B cell (primary cell): ENCODE measurements around the gene CALR. TPM values are rescaled to one million over a fixed set of nuclear protein-coding genes. Genes with fewer than 3 reads are reported as not detected.

ENCODE experiments used
- ATAC-seq: fragments of 200-7000 bp; cut with Tn5 transposase; one replicate; pipeline ENCODE4 v1.10.0; 2021; ENCODE audit warnings: low read depth, mild to moderate bottlenecking, moderate number of reproducible peaks, moderate library complexity
- CTCF ChIA-PET: fragments of 350-600 bp; sonication (Branson Sonifier 250); formaldehyde crosslinking; loops from one replicate; lab custom pipeline; 2021; ENCODE audit warnings: antibody characterized with exemption, inconsistent platforms; lab: Charles Lee
- POLR2A ChIA-PET: fragments of 350-600 bp; sonication (Branson Sonifier 250); formaldehyde crosslinking; loops from one replicate; lab custom pipeline; 2021; ENCODE audit warnings: antibody characterized with exemption; lab: Charles Lee
- DNase-seq: peaks from one replicate; pipeline ENCODE4 v3.0.0; 2013
- H2AFZ ChIP-seq: 2 replicates; pipeline ENCODE4 v1.6.1; 2012; ENCODE audit warnings: mild to moderate bottlenecking, low read depth, low read length; ENCODE audit not compliant: insufficient read depth, poor library complexity, severe bottlenecking
- H3K27ac ChIP-seq, 2 donors: 1 replicate in 1 of 2; 2 replicates in 1 of 2; pipeline ENCODE4 v1.5.1; 2012 to 2013; ENCODE audit warnings: low read length in 2 of 2, mild to moderate bottlenecking in 2 of 2, moderate library complexity in 1 of 2
- H3K27me3 ChIP-seq, 4 experiments: fragments of 200-600 bp in 1 of 4; sonication (generic) in 1 of 4; replicated peaks in 1 of 4; 1 replicate in 2 of 4; 2 replicates in 2 of 4; pipeline versions ENCODE4 v1.6.1 to v1.7.0; 2013 to 2016; ENCODE audit warnings: low read length in 3 of 4, mild to moderate bottlenecking in 2 of 4, mixed read lengths in 1 of 4, moderate library complexity in 1 of 4; ENCODE audit not compliant: insufficient read depth in 4 of 4, control insufficient read depth in 3 of 4; ENCODE audit errors: control extremely low read depth in 1 of 4
- H3K36me3 ChIP-seq, 2 experiments: replicated peaks in 1 of 2; 1 replicate in 1 of 2; 2 replicates in 1 of 2; pipeline versions ENCODE4 v1.6.1 to v1.7.1; 2013; ENCODE audit warnings: low read length in 1 of 2; ENCODE audit not compliant: insufficient read depth in 2 of 2, control insufficient read depth in 1 of 2; ENCODE audit errors: control extremely low read depth in 1 of 2, extremely low read depth in 1 of 2
- H3K4me1 ChIP-seq, 2 donors: fragments of 200-600 bp in 1 of 2; sonication (generic) in 1 of 2; 1 replicate in 1 of 2; 2 replicates in 1 of 2; pipeline versions ENCODE4 v1.5.1 to v1.6.1; 2013 to 2017; ENCODE audit warnings: low read length in 2 of 2; ENCODE audit not compliant: control insufficient read depth in 2 of 2, insufficient read depth in 2 of 2
- H3K4me2 ChIP-seq: replicated peaks from 2 replicates; pipeline ENCODE3; 2012; ENCODE audit warnings: mild to moderate bottlenecking, low read depth, low read length; ENCODE audit not compliant: poor library complexity, severe bottlenecking
- H3K4me3 ChIP-seq, 5 experiments: fragments of 200-600 bp in 1 of 5; sonication (generic) in 1 of 5; 1 replicate in 3 of 5; 2 replicates in 2 of 5; pipeline versions ENCODE4 v1.5.1 to v1.7.0; 2011 to 2016; ENCODE audit warnings: low read length in 4 of 5, mild to moderate bottlenecking in 4 of 5, low read depth in 2 of 5, control low read depth in 1 of 5, moderate library complexity in 1 of 5; ENCODE audit not compliant: insufficient read depth in 1 of 5; ENCODE audit errors: control extremely low read depth in 1 of 5, extremely low read depth in 1 of 5
- H3K79me2 ChIP-seq: fragments of 200-600 bp; sonication (generic); one replicate; pipeline ENCODE4 v1.6.0; 2016; ENCODE audit warnings: low read length; ENCODE audit not compliant: control insufficient read depth, insufficient read depth
- H3K9ac ChIP-seq: fragments of 200-600 bp; sonication (generic); 2 replicates; pipeline ENCODE4 v1.6.1; 2017; ENCODE audit warnings: mild to moderate bottlenecking, low read length, moderate library complexity
- H3K9me3 ChIP-seq, 3 donors: one replicate each; pipeline versions ENCODE4 v1.6.1 to v1.7.1; 2013; ENCODE audit warnings: low read length in 2 of 3; ENCODE audit not compliant: control insufficient read depth in 2 of 3, insufficient read depth in 1 of 3; ENCODE audit errors: control extremely low read depth in 1 of 3
- H4K20me1 ChIP-seq: 2 replicates; pipeline ENCODE4 v1.6.0; 2012; ENCODE audit warnings: mild to moderate bottlenecking, low read length; ENCODE audit not compliant: insufficient read depth, control insufficient read depth, poor library complexity, severe bottlenecking
- H3K27ac Mint-ChIP-seq: one replicate; pipeline ENCODE4 v1.8.0; 2021; ENCODE audit warnings: mixed read lengths
- H3K27me3 Mint-ChIP-seq: one replicate; pipeline ENCODE4 v1.8.0; 2021; ENCODE audit warnings: mixed read lengths
- H3K4me1 Mint-ChIP-seq: one replicate; pipeline ENCODE4 v1.8.0; 2021; ENCODE audit warnings: mixed read lengths
- H3K4me3 Mint-ChIP-seq: one replicate; pipeline ENCODE4 v1.8.0; 2021; ENCODE audit warnings: mixed read lengths
- H3K9me3 Mint-ChIP-seq: one replicate; pipeline ENCODE4 v1.8.0; 2022; ENCODE audit warnings: mixed read lengths; ENCODE audit not compliant: insufficient read depth
- EZH2 ChIP-seq: IDR thresholded peaks from 2 replicates; pipeline ENCODE4 v1.6.1; 2012; ENCODE audit warnings: borderline replicate concordance, low read depth, mild to moderate bottlenecking, moderate library complexity, low read length; ENCODE audit not compliant: insufficient read depth, poor library complexity, severe bottlenecking
- WGBS: methylation state at CpG from one replicate; pipeline ENCODE4 v1.1.5; 2013; ENCODE audit warnings: missing lambda C conversion rate; ENCODE audit not compliant: insufficient coverage; 5-methylcytosine and 5-hydroxymethylcytosine counted together
- intact Hi-C: fragments of 100-400 bp; cut with micrococcal nuclease; formaldehyde crosslinking; loops from one replicate; pipeline ENCODE4 v1.10.0; 2022
- polyA plus RNA-seq: library from polyadenylated mRNA; depleted of rRNA; stranded (reverse); fragments of >200 nt; gene quantifications from 2 replicates; pipeline ENCODE4 v1.2.3, GENCODE V29; 2012
- total RNA-seq, 2 donors: library from RNA; stranded (reverse); fragments of 120-200 nt in 1 of 2; gene quantifications; 1 replicate in 1 of 2; 2 replicates in 1 of 2; pipeline versions ENCODE4 v1.2.3 to v1.2.4, GENCODE V29; 2013 to 2022
- TF ChIP-seq, protein P1 (sequence below): fragments of 200-600 bp; IDR thresholded peaks from one replicate; pipeline ENCODE4 v1.8.0; 2022; ENCODE audit warnings: antibody characterized with exemption, mild to moderate bottlenecking

Gene CALR
- total and polyA plus RNA-seq, 2 donors (not counting 1 experiment from before 2014, with no cell fraction given): 214 to 385 TPM

- Histone ChIP-seq H3K27me3 (peaks cover 0 to 10% (median 2%) of the 10 kb centered on the region in 4 experiments), H3K9me3 (no peaks in the 10 kb centered on the region), H3K4me1 (peaks cover 26 to 37% of the 10 kb centered on the region in 2 donors), H3K79me2 (no peaks in the 10 kb centered on the region), H3K36me3 (no peaks in the 10 kb centered on the region), H3K9ac (no peak overlapping the region), H3K27ac (no peak overlapping the region), H4K20me1 (no peaks in the 10 kb centered on the region), H3K4me2 (peak overlapping the region; percentile 91), H2AFZ (no peak overlapping the region), H3K4me3 (no peak overlapping the region)
- CTCF ChIA-PET: interaction anchor here (1.3 to 12.5 kb wide), 6 partner anchors 20 to 119 kb away, joined by 3 to 285 read pairs (median 9); no protein-coding TSS in a partner anchor
- peak overlapping the region; percentile 7 for H3K4me3 Mint-ChIP-seq
- peaks cover 10% of the 10 kb centered on the region for H3K4me1 Mint-ChIP-seq
- intact Hi-C loops: no loop called here
- WGBS: 51% methylated on average over 15 of the region's 16 CpGs
- no peak for TF ChIP-seq EZH2
- TF ChIP-seq, protein P1, sequence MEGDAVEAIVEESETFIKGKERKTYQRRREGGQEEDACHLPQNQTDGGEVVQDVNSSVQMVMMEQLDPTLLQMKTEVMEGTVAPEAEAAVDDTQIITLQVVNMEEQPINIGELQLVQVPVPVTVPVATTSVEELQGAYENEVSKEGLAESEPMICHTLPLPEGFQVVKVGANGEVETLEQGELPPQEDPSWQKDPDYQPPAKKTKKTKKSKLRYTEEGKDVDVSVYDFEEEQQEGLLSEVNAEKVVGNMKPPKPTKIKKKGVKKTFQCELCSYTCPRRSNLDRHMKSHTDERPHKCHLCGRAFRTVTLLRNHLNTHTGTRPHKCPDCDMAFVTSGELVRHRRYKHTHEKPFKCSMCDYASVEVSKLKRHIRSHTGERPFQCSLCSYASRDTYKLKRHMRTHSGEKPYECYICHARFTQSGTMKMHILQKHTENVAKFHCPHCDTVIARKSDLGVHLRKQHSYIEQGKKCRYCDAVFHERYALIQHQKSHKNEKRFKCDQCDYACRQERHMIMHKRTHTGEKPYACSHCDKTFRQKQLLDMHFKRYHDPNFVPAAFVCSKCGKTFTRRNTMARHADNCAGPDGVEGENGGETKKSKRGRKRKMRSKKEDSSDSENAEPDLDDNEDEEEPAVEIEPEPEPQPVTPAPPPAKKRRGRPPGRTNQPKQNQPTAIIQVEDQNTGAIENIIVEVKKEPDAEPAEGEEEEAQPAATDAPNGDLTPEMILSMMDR: no peak
- peak; percentile 42 for ATAC-seq
- DNase-seq: peak; percentile 70
- H3K9me3 Mint-ChIP-seq: no peaks in the 10 kb centered on the region
- H3K27me3 Mint-ChIP-seq: peaks cover 4% of the 10 kb centered on the region
- POLR2A ChIA-PET: interaction anchor here (1.3 kb wide), 1 partner anchor 109 kb away, joined by 3 read pairs; no protein-coding TSS in a partner anchor
- peak overlapping the region; percentile 39 for H3K27ac Mint-ChIP-seq
Measured at GRCh38 chr19:12985049-12985776, 46.8 kb downstream of the CALR start.

GRCh38 chr19:12986726-12987125, 48.3 kb downstream of the CALR start:
- Histone ChIP-seq H3K27ac (no peak overlapping the region), H3K27me3 (peaks cover 0 to 6% (median 2%) of the 10 kb centered on the region in 4 experiments), H2AFZ (no peak overlapping the region), H3K36me3 (no peaks in the 10 kb centered on the region), H3K9ac (no peak overlapping the region), H3K4me2 (no peak overlapping the region), H3K9me3 (no peaks in the 10 kb centered on the region), H3K4me1 (peaks cover 26 to 32% of the 10 kb centered on the region in 2 donors), H4K20me1 (no peaks in the 10 kb centered on the region), H3K4me3 (no peak overlapping the region), H3K79me2 (no peaks in the 10 kb centered on the region)
- DNase-seq (no peak), ATAC-seq (no peak)
- Mint-ChIP-seq H3K27ac (no peak overlapping the region), H3K27me3 (peaks cover 4% of the 10 kb centered on the region), H3K4me3 (no peak overlapping the region), H3K4me1 (peaks cover 10% of the 10 kb centered on the region), H3K9me3 (no peaks in the 10 kb centered on the region)
- WGBS: 96% methylated on average over 12 of the region's 12 CpGs
- CTCF ChIA-PET: interaction anchor here (2.4 to 12.5 kb wide), 3 partner anchors 22 to 107 kb away, joined by 12 to 285 read pairs (median 59); no protein-coding TSS in a partner anchor
- TF ChIP-seq, protein P1: no peak
- TF ChIP-seq EZH2: no peak
- intact Hi-C loops: no loop called here
- POLR2A ChIA-PET: no interaction called here
